Breast epithelium (tissue), 4 donors: ENCODE measurements around the gene CRB2. TPM values are rescaled to one million over a fixed set of nuclear protein-coding genes. Genes with fewer than 3 reads are reported as not detected.

Source experiments
- DNase-seq, 2 donors: peaks; one replicate each; pipeline ENCODE4 v3.0.0-alpha.2; 2019; ENCODE audit warnings: low spot score in 2 of 2
- H3K27ac ChIP-seq, 2 donors: fragments of 200-600 bp; sonication (generic) in 1 of 2; one replicate each; pipeline ENCODE4 v1.5.1; 2016 to 2019; ENCODE audit warnings: mild to moderate bottlenecking in 1 of 2
- H3K27me3 ChIP-seq, 2 donors: fragments of 200-600 bp; sonication (generic) in 1 of 2; one replicate each; pipeline versions ENCODE4 v1.5.1 to v1.6.0; 2017 to 2019; ENCODE audit warnings: control low read depth in 1 of 2, mild to moderate bottlenecking in 1 of 2
- H3K36me3 ChIP-seq: fragments of 200-600 bp; one replicate; pipeline ENCODE4 v1.5.1; 2019
- H3K4me1 ChIP-seq, 2 donors: fragments of 200-600 bp; sonication (generic); one replicate each; pipeline ENCODE4 v1.5.1; 2016 to 2019; ENCODE audit warnings: control low read depth in 1 of 2
- H3K4me3 ChIP-seq, 3 donors: fragments of 200-600 bp; sonication (generic); 1 replicate in 2 of 3; 2 replicates in 1 of 3; pipeline ENCODE4 v1.5.1; 2016 to 2019; ENCODE audit warnings: mild to moderate bottlenecking in 3 of 3, moderate library complexity in 2 of 3
- H3K9me3 ChIP-seq, 2 donors: fragments of 200-600 bp; sonication (generic) in 1 of 2; one replicate each; pipeline ENCODE4 v1.5.1; 2016 to 2019; ENCODE audit warnings: control low read depth in 1 of 2
- CTCF ChIP-seq, 3 donors: fragments of 450-650 bp; IDR thresholded peaks; one replicate each; pipeline ENCODE4 v1.5.1; 2016 to 2017; ENCODE audit warnings: antibody characterized with exemption in 3 of 3, mild to moderate bottlenecking in 3 of 3, moderate library complexity in 3 of 3
- POLR2A ChIP-seq: fragments of 450-650 bp; IDR thresholded peaks from one replicate; pipeline ENCODE4 v1.6.1; 2016; ENCODE audit warnings: antibody characterized with exemption, mild to moderate bottlenecking, moderate library complexity
- POLR2AphosphoS5 ChIP-seq, 3 donors: sonication (generic); formaldehyde crosslinking; IDR thresholded peaks; one replicate each; pipeline ENCODE4 v1.6.1; 2017; ENCODE audit warnings: antibody characterized with exemption in 3 of 3
- intact Hi-C: fragments of 100-400 bp; cut with DNase I; formaldehyde crosslinking; loops from one replicate; pipeline ENCODE4 v1.15.1; 2023; ENCODE audit warnings: low total_unique reads
- total RNA-seq, 3 donors: library from RNA; depleted of rRNA; stranded (reverse); fragments of >200 nt; gene quantifications; one replicate each; pipeline ENCODE4 v1.1.0, GENCODE V29; 2016

CRB2 gene
- total RNA-seq, 3 donors from 2014 or later: under 0.01 to 2.3 TPM; not detected in 1

GRCh38 chr9:123422635-123423310 is 66.8 kb downstream of the CRB2 start:
- H3K27me3 ChIP-seq: no peaks in the 10 kb centered on the region
- no peak for TF ChIP-seq POLR2AphosphoS5 (IDR thresholded peaks at IDR 0.05)
- no peak for TF ChIP-seq POLR2A
- no peak for TF ChIP-seq CTCF (IDR thresholded peaks at IDR 0.05)
- H3K36me3 ChIP-seq: no peaks in the 10 kb centered on the region
- no peaks in the 10 kb centered on the region for H3K4me1 ChIP-seq
- H3K4me3 ChIP-seq: no peak overlapping the region
- H3K9me3 ChIP-seq: no peaks in the 10 kb centered on the region
- intact Hi-C loops: no loop called here
- no peak overlapping the region for H3K27ac ChIP-seq
- peak in 1 of 2 donors; percentile 9 for DNase-seq

DNA sequence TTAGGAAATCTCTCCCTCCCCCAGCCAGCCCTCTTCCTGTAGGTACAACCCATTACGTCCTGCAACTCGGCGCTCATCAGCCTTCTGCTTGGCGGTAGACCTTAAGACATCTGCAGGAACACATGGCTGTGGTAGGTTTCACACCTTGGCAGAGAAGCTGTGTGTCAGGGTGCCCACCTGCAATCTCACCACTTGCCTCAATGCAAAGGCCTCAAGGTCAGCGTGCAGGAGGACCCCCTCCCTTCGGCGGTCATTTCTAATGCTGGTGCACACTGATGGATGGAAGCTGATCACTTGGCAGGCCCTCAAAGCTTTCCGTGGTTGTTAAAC is 67.3 kb downstream of the CRB2 start:
- no peaks in the 10 kb centered on the region for H3K27me3 ChIP-seq
- no peaks in the 10 kb centered on the region for H3K4me1 ChIP-seq
- intact Hi-C loops: no loop called here
- H3K36me3 ChIP-seq: no peaks in the 10 kb centered on the region
- H3K4me3 ChIP-seq: no peak overlapping the region
- H3K9me3 ChIP-seq: no peaks in the 10 kb centered on the region
- no peak overlapping the region for H3K27ac ChIP-seq
- no peak for DNase-seq
- TF ChIP-seq POLR2A: no peak
- no peak for TF ChIP-seq POLR2AphosphoS5 (IDR thresholded peaks at IDR 0.05)
- no peak for TF ChIP-seq CTCF (IDR thresholded peaks at IDR 0.05)

- Histone ChIP-seq H3K36me3 (no peaks in the 10 kb centered on the region), H3K4me1 (no peaks in the 10 kb centered on the region), H3K9me3 (no peaks in the 10 kb centered on the region), H3K4me3 (no peak overlapping the region), H3K27ac (no peak overlapping the region), H3K27me3 (no peaks in the 10 kb centered on the region)
- intact Hi-C loops: no loop called here
- TF ChIP-seq CTCF (IDR thresholded peaks at IDR 0.05) (no peak), POLR2AphosphoS5 (IDR thresholded peaks at IDR 0.05) (no peak), POLR2A (no peak)
- DNase-seq: peak in 1 of 2 donors; percentile 7
Measured at GRCh38 chr9:123424131-123424530, 68.1 kb downstream of the CRB2 start.

DNA sequence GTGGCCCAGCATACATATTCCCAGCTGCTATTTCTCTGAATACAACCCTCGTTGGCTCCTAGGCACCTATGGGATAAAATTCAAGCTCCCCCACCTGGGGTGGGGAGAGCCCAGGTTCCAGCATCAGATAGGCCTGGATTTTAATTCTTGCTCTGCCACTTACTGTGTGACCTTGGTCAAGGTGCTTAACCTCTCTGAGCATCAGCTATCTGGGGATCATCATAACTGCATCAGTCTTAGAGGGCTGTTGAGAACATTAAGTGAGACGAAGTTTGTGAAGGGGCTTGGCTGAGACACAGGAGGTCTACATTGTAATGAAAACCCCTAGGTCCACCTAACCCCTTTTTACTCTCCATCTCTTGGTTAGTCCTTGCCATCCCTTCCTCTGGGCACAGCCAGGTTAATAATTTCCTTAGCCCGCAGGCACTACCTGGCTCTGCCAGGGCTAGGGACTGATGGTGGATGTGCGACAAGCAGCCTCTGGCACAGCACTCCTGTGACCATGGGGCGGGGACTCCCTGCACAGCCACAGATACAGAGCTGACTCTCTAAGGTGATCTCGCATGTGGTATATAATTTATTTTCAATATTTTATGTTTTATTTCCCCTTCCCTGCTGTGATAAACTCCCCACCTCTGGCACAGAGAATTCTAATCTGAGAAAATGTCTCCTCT is 68.7 kb downstream of the CRB2 start:
- Histone ChIP-seq H3K27me3 (no peaks in the 10 kb centered on the region), H3K4me3 (no peak overlapping the region), H3K36me3 (no peaks in the 10 kb centered on the region), H3K4me1 (no peaks in the 10 kb centered on the region), H3K9me3 (peaks cover 0 to 4% of the 10 kb centered on the region in 2 donors), H3K27ac (no peak overlapping the region)
- TF ChIP-seq CTCF (IDR thresholded peaks at IDR 0.05) (no peak), POLR2A (no peak), POLR2AphosphoS5 (IDR thresholded peaks at IDR 0.05) (no peak)
- intact Hi-C loops: no loop called here
- DNase-seq: no peak

- Histone ChIP-seq H3K27ac (no peak overlapping the region), H3K27me3 (no peaks in the 10 kb centered on the region), H3K9me3 (peaks cover 0 to 4% of the 10 kb centered on the region in 2 donors), H3K36me3 (no peaks in the 10 kb centered on the region), H3K4me1 (no peaks in the 10 kb centered on the region), H3K4me3 (no peak overlapping the region)
- peak in 1 of 2 donors; percentile 10 for DNase-seq
- intact Hi-C loops: no loop called here
- TF ChIP-seq POLR2AphosphoS5 (IDR thresholded peaks at IDR 0.05) (no peak), CTCF (IDR thresholded peaks at IDR 0.05) (no peak), POLR2A (no peak)
Measured at GRCh38 chr9:123425261-123425821, 69.3 kb downstream of the CRB2 start.
